Adrenal gland (tissue), 12 donors: ENCODE results near the gene SELENOO. TPM values are rescaled to one million over a fixed set of nuclear protein-coding genes. Genes with fewer than 3 reads are reported as not detected.

Experiments
- DNase-seq, 7 donors: peaks; one replicate each; pipeline ENCODE4 v3.0.0-alpha.2; 2019 to 2020
- H3K27ac ChIP-seq, 5 donors: fragments of 200-600 bp; sonication (generic) in 4 of 5; 1 replicate in 3 of 5; 2 replicates in 2 of 5; pipeline versions ENCODE4 v1.5.1 to v1.8.0; 2016 to 2020; ENCODE audit warnings: mild to moderate bottlenecking in 1 of 5
- H3K27me3 ChIP-seq: fragments of 200-600 bp; 2 replicates; pipeline ENCODE4 v1.8.0; 2021
- H3K36me3 ChIP-seq, 2 donors: fragments of 200-600 bp; replicated peaks in 1 of 2; 1 replicate in 1 of 2; 2 replicates in 1 of 2; pipeline versions ENCODE4 v1.5.1 to v1.8.0; 2018 to 2022
- H3K4me1 ChIP-seq, 2 donors: fragments of 200-600 bp; replicated peaks in 1 of 2; 1 replicate in 1 of 2; 2 replicates in 1 of 2; pipeline versions ENCODE4 v1.5.1 to v1.8.0; 2018 to 2021
- H3K4me3 ChIP-seq, 4 donors: fragments of 200-600 bp; sonication (generic) in 3 of 4; one replicate each; pipeline ENCODE4 v1.5.1; 2016 to 2018
- H3K9me3 ChIP-seq, 3 donors: fragments of 200-600 bp; sonication (generic) in 1 of 3; replicated peaks in 1 of 3; 1 replicate in 2 of 3; 2 replicates in 1 of 3; pipeline versions ENCODE4 v1.5.1 to v1.8.0; 2016 to 2021
- CTCF ChIP-seq, 6 experiments: fragments of 450-650 bp in 4 of 6; fragments of 200-600 bp in 2 of 6; sonication (generic) in 1 of 6; IDR thresholded peaks; 1 replicate in 5 of 6; 2 replicates in 1 of 6; pipeline versions ENCODE4 v1.5.1 to v1.8.0; 2016 to 2021; ENCODE audit warnings: antibody characterized with exemption in 6 of 6, mild to moderate bottlenecking in 2 of 6, moderate library complexity in 1 of 6
- POLR2A ChIP-seq, 2 donors: fragments of 450-650 bp; IDR thresholded peaks; one replicate each; pipeline ENCODE4 v1.6.1; 2017; ENCODE audit warnings: antibody characterized with exemption in 2 of 2, mild to moderate bottlenecking in 2 of 2, moderate library complexity in 1 of 2
- WGBS, 4 donors: extraction: QIAGEN DNeasy Blood & Tissue Kit in 2 of 4; methylation state at CpG; one replicate each; pipeline versions ENCODE4 v1.1.5 to v1.1.7; 2013 to 2017; 5-methylcytosine and 5-hydroxymethylcytosine counted together
- intact Hi-C, 2 donors: fragments of 100-400 bp; cut with DNase I; formaldehyde crosslinking; loops; one replicate each; pipeline versions ENCODE4 v1.14.1 to v1.15.0; 2022 to 2023
- polyA plus RNA-seq, 3 donors: library from polyadenylated mRNA; stranded (reverse); fragments of 200-250 nt in 2 of 3; fragments of 350-450 nt in 1 of 3; fragmentation: Illumina TruSeq in 1 of 3; extraction: RNeasy Lipid Tissue Mini Kit (QIAGEN cat#74804) in 1 of 3; gene quantifications; one replicate each; pipeline ENCODE4 v1.2.3, GENCODE V29; 2013 to 2014
- total RNA-seq, 9 donors: library from RNA; depleted of rRNA in 4 of 9; stranded (reverse); fragments of >200 nt in 4 of 9; fragments of 120-200 nt in 1 of 9; fragmentation: NEBNext Ultra II Directional in 1 of 9; extraction: Animal tissue kit (Norgen Biotek cat#: 25700) in 1 of 9; gene quantifications; one replicate each; pipeline versions ENCODE4 v1.1.0 to v1.2.4, GENCODE V29; 2013 to 2023
- donor health status: healthy with polysubstance abuse.
- donor health status: Bipolar disorder and iron deficiency.
- donor health status: DM: yes; HTN: yes; CAD: no.
- donor health status: DM: no; HTN: no; CAD: no.
- donor health status: DM: no; HTN: no; CAD: no.
- donor health status: DM: yes; HTN: yes; CAD: no.

The SELENOO gene
- total and polyA plus RNA-seq, 12 donors, result 1.9 to 89.0 (median 35.8) TPM

- Histone ChIP-seq H3K36me3 (no peaks in the 10 kb centered on the region), H3K27me3 (peaks cover 6% of the 10 kb centered on the region), H3K4me1 (peaks cover 4 to 6% of the 10 kb centered on the region in 2 donors), H3K27ac (no peak within 1 kb of the TSS), H3K4me3 (peak within 1 kb of the TSS in 1 of 4 donors; percentile 86), H3K9me3 (no peaks in the 10 kb centered on the region)
- intact Hi-C loops, result no loop called here
- WGBS, 4 donors, result 14 to 45% (median 30%) methylated on average over 8 to 80 of the region's 105 CpGs
- no peak for DNase-seq
- no peak for TF ChIP-seq CTCF (IDR thresholded peaks at IDR 0.05)
- TF ChIP-seq POLR2A (IDR thresholded peaks at IDR 0.05), result no peak
Observed at GRCh38 chr22:50170453-50171318, 30.1 kb upstream of the SELENOO start, which contains the start of gene PANX2. TSS of gene PANX2 (plus strand) at chr22:50170731. CDS start at chr22:50170731, 0 bp downstream.

- H3K36me3 ChIP-seq, result no peaks in the 10 kb centered on the region
- DNase-seq, result peak in 1 of 7 donors; percentile 52
- WGBS, 4 donors, result 84 to 88% (median 85%) methylated on average over 6 to 15 of the region's 15 CpGs
- no peaks in the 10 kb centered on the region for H3K9me3 ChIP-seq
- H3K27me3 ChIP-seq, result peaks cover 6% of the 10 kb centered on the region
- no peak overlapping the region for H3K27ac ChIP-seq
- TF ChIP-seq CTCF (IDR thresholded peaks at IDR 0.05) (no peak), POLR2A (IDR thresholded peaks at IDR 0.05) (no peak)
- H3K4me3 ChIP-seq, result peak overlapping the region in 1 of 4 donors; percentile 86
- intact Hi-C loops, result no loop called here
- peaks cover 4 to 6% of the 10 kb centered on the region in 2 donors for H3K4me1 ChIP-seq
Observed at GRCh38 chr22:50171319-50171964, 29.4 kb upstream of the SELENOO start.

GRCh38 chr22:50171965-50172421 is 28.8 kb upstream of the SELENOO start:
- H3K4me3 ChIP-seq, result no peak overlapping the region
- no peak for TF ChIP-seq POLR2A (IDR thresholded peaks at IDR 0.05)
- no peak for TF ChIP-seq CTCF (IDR thresholded peaks at IDR 0.05)
- peaks cover 6% of the 10 kb centered on the region for H3K27me3 ChIP-seq
- peaks cover 4 to 6% of the 10 kb centered on the region in 2 donors for H3K4me1 ChIP-seq
- no peaks in the 10 kb centered on the region for H3K36me3 ChIP-seq
- intact Hi-C loops, result no loop called here
- DNase-seq, result no peak
- WGBS, 4 donors, result 76 to 90% (median 84%) methylated on average over 13 of the region's 13 CpGs
- H3K9me3 ChIP-seq, result no peaks in the 10 kb centered on the region
- no peak overlapping the region for H3K27ac ChIP-seq

- intact Hi-C loops, result no loop called here
- H3K27me3 ChIP-seq, result peaks cover 17% of the 10 kb centered on the region
- no peaks in the 10 kb centered on the region for H3K9me3 ChIP-seq
- peak in 1 of 7 donors; percentile 52 for DNase-seq
- 76 to 84% (median 80%) methylated on average over 16 to 26 of the region's 26 CpGs for WGBS, 4 donors
- H3K4me1 ChIP-seq, result peaks cover 4 to 6% of the 10 kb centered on the region in 2 donors
- no peak overlapping the region for H3K27ac ChIP-seq
- no peak overlapping the region for H3K4me3 ChIP-seq
- H3K36me3 ChIP-seq, result no peaks in the 10 kb centered on the region
- TF ChIP-seq POLR2A (IDR thresholded peaks at IDR 0.05), result no peak
- TF ChIP-seq CTCF (IDR thresholded peaks at IDR 0.05), result no peak
Observed at GRCh38 chr22:50173311-50173982, 27.4 kb upstream of the SELENOO start.
